B cell (primary cell): ENCODE data around the gene PINLYP. TPM values are rescaled to one million over a fixed set of nuclear protein-coding genes. Genes with fewer than 3 reads are reported as not detected.

Experiments
- ATAC-seq: fragments of 200-7000 bp; cut with Tn5 transposase; one replicate; pipeline ENCODE4 v1.10.0; 2021; ENCODE audit warnings: low read depth, mild to moderate bottlenecking, moderate number of reproducible peaks, moderate library complexity
- CTCF ChIA-PET: fragments of 350-600 bp; sonication (Branson Sonifier 250); formaldehyde crosslinking; loops from one replicate; lab custom pipeline; 2021; ENCODE audit warnings: antibody characterized with exemption, inconsistent platforms; lab: Charles Lee
- POLR2A ChIA-PET: fragments of 350-600 bp; sonication (Branson Sonifier 250); formaldehyde crosslinking; loops from one replicate; lab custom pipeline; 2021; ENCODE audit warnings: antibody characterized with exemption; lab: Charles Lee
- DNase-seq: peaks from one replicate; pipeline ENCODE4 v3.0.0; 2013
- H2AFZ ChIP-seq: 2 replicates; pipeline ENCODE4 v1.6.1; 2012; ENCODE audit warnings: mild to moderate bottlenecking, low read depth, low read length; ENCODE audit not compliant: insufficient read depth, poor library complexity, severe bottlenecking
- H3K27ac ChIP-seq, 2 donors: 1 replicate in 1 of 2; 2 replicates in 1 of 2; pipeline ENCODE4 v1.5.1; 2012 to 2013; ENCODE audit warnings: low read length in 2 of 2, mild to moderate bottlenecking in 2 of 2, moderate library complexity in 1 of 2
- H3K27me3 ChIP-seq, 4 experiments: fragments of 200-600 bp in 1 of 4; sonication (generic) in 1 of 4; replicated peaks in 1 of 4; 1 replicate in 2 of 4; 2 replicates in 2 of 4; pipeline versions ENCODE4 v1.6.1 to v1.7.0; 2013 to 2016; ENCODE audit warnings: low read length in 3 of 4, mild to moderate bottlenecking in 2 of 4, mixed read lengths in 1 of 4, moderate library complexity in 1 of 4; ENCODE audit not compliant: insufficient read depth in 4 of 4, control insufficient read depth in 3 of 4; ENCODE audit errors: control extremely low read depth in 1 of 4
- H3K36me3 ChIP-seq, 2 experiments: replicated peaks in 1 of 2; 1 replicate in 1 of 2; 2 replicates in 1 of 2; pipeline versions ENCODE4 v1.6.1 to v1.7.1; 2013; ENCODE audit warnings: low read length in 1 of 2; ENCODE audit not compliant: insufficient read depth in 2 of 2, control insufficient read depth in 1 of 2; ENCODE audit errors: control extremely low read depth in 1 of 2, extremely low read depth in 1 of 2
- H3K4me1 ChIP-seq, 2 donors: fragments of 200-600 bp in 1 of 2; sonication (generic) in 1 of 2; 1 replicate in 1 of 2; 2 replicates in 1 of 2; pipeline versions ENCODE4 v1.5.1 to v1.6.1; 2013 to 2017; ENCODE audit warnings: low read length in 2 of 2; ENCODE audit not compliant: control insufficient read depth in 2 of 2, insufficient read depth in 2 of 2
- H3K4me2 ChIP-seq: replicated peaks from 2 replicates; pipeline ENCODE3; 2012; ENCODE audit warnings: mild to moderate bottlenecking, low read depth, low read length; ENCODE audit not compliant: poor library complexity, severe bottlenecking
- H3K4me3 ChIP-seq, 5 experiments: fragments of 200-600 bp in 1 of 5; sonication (generic) in 1 of 5; 1 replicate in 3 of 5; 2 replicates in 2 of 5; pipeline versions ENCODE4 v1.5.1 to v1.7.0; 2011 to 2016; ENCODE audit warnings: low read length in 4 of 5, mild to moderate bottlenecking in 4 of 5, low read depth in 2 of 5, control low read depth in 1 of 5, moderate library complexity in 1 of 5; ENCODE audit not compliant: insufficient read depth in 1 of 5; ENCODE audit errors: control extremely low read depth in 1 of 5, extremely low read depth in 1 of 5
- H3K79me2 ChIP-seq: fragments of 200-600 bp; sonication (generic); one replicate; pipeline ENCODE4 v1.6.0; 2016; ENCODE audit warnings: low read length; ENCODE audit not compliant: control insufficient read depth, insufficient read depth
- H3K9ac ChIP-seq: fragments of 200-600 bp; sonication (generic); 2 replicates; pipeline ENCODE4 v1.6.1; 2017; ENCODE audit warnings: mild to moderate bottlenecking, low read length, moderate library complexity
- H3K9me3 ChIP-seq, 3 donors: one replicate each; pipeline versions ENCODE4 v1.6.1 to v1.7.1; 2013; ENCODE audit warnings: low read length in 2 of 3; ENCODE audit not compliant: control insufficient read depth in 2 of 3, insufficient read depth in 1 of 3; ENCODE audit errors: control extremely low read depth in 1 of 3
- H4K20me1 ChIP-seq: 2 replicates; pipeline ENCODE4 v1.6.0; 2012; ENCODE audit warnings: mild to moderate bottlenecking, low read length; ENCODE audit not compliant: insufficient read depth, control insufficient read depth, poor library complexity, severe bottlenecking
- H3K27ac Mint-ChIP-seq: one replicate; pipeline ENCODE4 v1.8.0; 2021; ENCODE audit warnings: mixed read lengths
- H3K27me3 Mint-ChIP-seq: one replicate; pipeline ENCODE4 v1.8.0; 2021; ENCODE audit warnings: mixed read lengths
- H3K4me1 Mint-ChIP-seq: one replicate; pipeline ENCODE4 v1.8.0; 2021; ENCODE audit warnings: mixed read lengths
- H3K4me3 Mint-ChIP-seq: one replicate; pipeline ENCODE4 v1.8.0; 2021; ENCODE audit warnings: mixed read lengths
- H3K9me3 Mint-ChIP-seq: one replicate; pipeline ENCODE4 v1.8.0; 2022; ENCODE audit warnings: mixed read lengths; ENCODE audit not compliant: insufficient read depth
- EZH2 ChIP-seq: IDR thresholded peaks from 2 replicates; pipeline ENCODE4 v1.6.1; 2012; ENCODE audit warnings: borderline replicate concordance, low read depth, mild to moderate bottlenecking, moderate library complexity, low read length; ENCODE audit not compliant: insufficient read depth, poor library complexity, severe bottlenecking
- WGBS: methylation state at CpG from one replicate; pipeline ENCODE4 v1.1.5; 2013; ENCODE audit warnings: missing lambda C conversion rate; ENCODE audit not compliant: insufficient coverage; 5-methylcytosine and 5-hydroxymethylcytosine counted together
- intact Hi-C: fragments of 100-400 bp; cut with micrococcal nuclease; formaldehyde crosslinking; loops from one replicate; pipeline ENCODE4 v1.10.0; 2022
- polyA plus RNA-seq: library from polyadenylated mRNA; depleted of rRNA; stranded (reverse); fragments of >200 nt; gene quantifications from 2 replicates; pipeline ENCODE4 v1.2.3, GENCODE V29; 2012
- total RNA-seq, 2 donors: library from RNA; stranded (reverse); fragments of 120-200 nt in 1 of 2; gene quantifications; 1 replicate in 1 of 2; 2 replicates in 1 of 2; pipeline versions ENCODE4 v1.2.3 to v1.2.4, GENCODE V29; 2013 to 2022
- TF ChIP-seq, protein P1 (sequence below): fragments of 200-600 bp; IDR thresholded peaks from one replicate; pipeline ENCODE4 v1.8.0; 2022; ENCODE audit warnings: antibody characterized with exemption, mild to moderate bottlenecking

The PINLYP gene
- total and polyA plus RNA-seq, 2 donors (not counting 1 experiment from before 2014, with no cell fraction given): 2.0 to 2.9 TPM

DNA sequence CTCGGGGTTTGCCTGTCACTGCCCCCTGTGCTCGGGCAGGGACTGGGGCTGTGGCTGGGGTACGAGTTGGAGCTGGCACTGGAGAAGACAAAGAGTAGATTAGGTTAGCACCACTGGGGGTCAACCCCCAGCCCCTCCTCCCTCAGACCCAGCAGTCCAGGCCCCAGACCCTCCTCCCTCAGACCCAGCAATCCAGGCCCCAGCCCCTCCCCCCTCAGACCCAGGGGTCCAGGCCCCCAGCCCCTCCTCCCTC, 23.5 kb upstream of the PINLYP start:
- peaks cover 28% of the 10 kb centered on the region for H4K20me1 ChIP-seq
- POLR2A ChIA-PET: no interaction called here
- TF ChIP-seq, protein P1, sequence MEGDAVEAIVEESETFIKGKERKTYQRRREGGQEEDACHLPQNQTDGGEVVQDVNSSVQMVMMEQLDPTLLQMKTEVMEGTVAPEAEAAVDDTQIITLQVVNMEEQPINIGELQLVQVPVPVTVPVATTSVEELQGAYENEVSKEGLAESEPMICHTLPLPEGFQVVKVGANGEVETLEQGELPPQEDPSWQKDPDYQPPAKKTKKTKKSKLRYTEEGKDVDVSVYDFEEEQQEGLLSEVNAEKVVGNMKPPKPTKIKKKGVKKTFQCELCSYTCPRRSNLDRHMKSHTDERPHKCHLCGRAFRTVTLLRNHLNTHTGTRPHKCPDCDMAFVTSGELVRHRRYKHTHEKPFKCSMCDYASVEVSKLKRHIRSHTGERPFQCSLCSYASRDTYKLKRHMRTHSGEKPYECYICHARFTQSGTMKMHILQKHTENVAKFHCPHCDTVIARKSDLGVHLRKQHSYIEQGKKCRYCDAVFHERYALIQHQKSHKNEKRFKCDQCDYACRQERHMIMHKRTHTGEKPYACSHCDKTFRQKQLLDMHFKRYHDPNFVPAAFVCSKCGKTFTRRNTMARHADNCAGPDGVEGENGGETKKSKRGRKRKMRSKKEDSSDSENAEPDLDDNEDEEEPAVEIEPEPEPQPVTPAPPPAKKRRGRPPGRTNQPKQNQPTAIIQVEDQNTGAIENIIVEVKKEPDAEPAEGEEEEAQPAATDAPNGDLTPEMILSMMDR: no peak
- peaks cover 7% of the 10 kb centered on the region for H3K4me1 Mint-ChIP-seq
- H3K4me2 ChIP-seq: no peak overlapping the region
- H3K4me3 Mint-ChIP-seq: no peak overlapping the region
- H3K36me3 ChIP-seq: peaks cover 7 to 66% of the 10 kb centered on the region in 2 experiments
- intact Hi-C loops: no loop called here
- no peak for ATAC-seq
- H3K9me3 Mint-ChIP-seq: no peaks in the 10 kb centered on the region
- H3K27me3 ChIP-seq: no peaks in the 10 kb centered on the region
- CTCF ChIA-PET: interaction anchor here (0.6 to 8.9 kb wide), 2 partner anchors 28 to 42 kb away, joined by 3 to 126 read pairs; partner anchors contain the start of genes IRGQ and ZNF576
- H3K4me3 ChIP-seq: no peak overlapping the region
- WGBS: 80% methylated on average over 1 of the region's 3 CpGs
- no peak overlapping the region for H3K9ac ChIP-seq
- DNase-seq: no peak
- H3K4me1 ChIP-seq: peaks cover 0 to 9% of the 10 kb centered on the region in 2 donors
- peaks cover 30% of the 10 kb centered on the region for H3K79me2 ChIP-seq
- H2AFZ ChIP-seq: no peak overlapping the region
- H3K9me3 ChIP-seq: no peaks in the 10 kb centered on the region
- H3K27ac ChIP-seq: no peak overlapping the region
- no peaks in the 10 kb centered on the region for H3K27me3 Mint-ChIP-seq
- H3K27ac Mint-ChIP-seq: no peak overlapping the region

GRCh38 chr19:43552616-43553015, 23.0 kb upstream of the PINLYP start:
- Histone ChIP-seq H2AFZ (no peak overlapping the region), H3K9me3 (no peaks in the 10 kb centered on the region), H3K4me3 (no peak overlapping the region), H3K9ac (no peak overlapping the region), H3K27me3 (no peaks in the 10 kb centered on the region), H4K20me1 (peaks cover 28% of the 10 kb centered on the region), H3K79me2 (peaks cover 34% of the 10 kb centered on the region), H3K4me2 (no peak overlapping the region), H3K4me1 (peaks cover 0 to 9% of the 10 kb centered on the region in 2 donors), H3K36me3 (peaks cover 7 to 65% of the 10 kb centered on the region in 2 experiments), H3K27ac (no peak overlapping the region)
- ChIA-PET POLR2A (interaction anchor here (0.8 kb wide), 1 partner anchor 18 kb away, joined by 9 read pairs; no protein-coding TSS in a partner anchor), CTCF (interaction anchor here (0.6 to 8.9 kb wide), 5 partner anchors 22 to 105 kb away, joined by 3 to 126 read pairs (median 5); partner anchors contain the start of genes IRGQ, PINLYP, XRCC1 and ZNF576)
- H3K4me1 Mint-ChIP-seq: peaks cover 7% of the 10 kb centered on the region
- no peak overlapping the region for H3K4me3 Mint-ChIP-seq
- TF ChIP-seq, protein P1: no peak
- TF ChIP-seq EZH2: no peak
- no peak for ATAC-seq
- H3K27me3 Mint-ChIP-seq: no peaks in the 10 kb centered on the region
- 40% methylated on average over 1 of the region's 3 CpGs for WGBS
- intact Hi-C loops: no loop called here
- no peak for DNase-seq
- no peaks in the 10 kb centered on the region for H3K9me3 Mint-ChIP-seq
- H3K27ac Mint-ChIP-seq: no peak overlapping the region
